HL-60 (cell line): ENCODE data around the gene ATP2B1.

ENCODE experiments used
- DNase-seq, 2 experiments: peaks; one replicate each; pipeline ENCODE4 v3.0.0-alpha.2; 2010 to 2020; ENCODE audit warnings: low read depth in 1 of 2, low spot score in 1 of 2
- H3K27ac ChIP-seq: fragments of 250-450 bp; sonication (Bioruptor Pico); replicated peaks from 2 replicates; pipeline ENCODE4 v1.5.1; 2020; ENCODE audit warnings: mild to moderate bottlenecking, moderate library complexity
- H3K27me3 ChIP-seq: fragments of 250-450 bp; sonication (Bioruptor Pico); 2 replicates; pipeline ENCODE4 v1.5.1; 2021; ENCODE audit warnings: mild to moderate bottlenecking, moderate library complexity; ENCODE audit not compliant: insufficient read depth, poor library complexity, severe bottlenecking
- H3K4me3 ChIP-seq: replicated peaks from 2 replicates; pipeline ENCODE4 v1.5.1; 2011; ENCODE audit warnings: mild to moderate bottlenecking, control low read depth, low read length; ENCODE audit not compliant: insufficient read depth
- GABPA ChIP-seq: IDR thresholded peaks from 2 replicates; pipeline ENCODE4 v1.6.1; 2012; ENCODE audit warnings: low read depth
- POLR2AphosphoS5 ChIP-seq: IDR thresholded peaks from 2 replicates; pipeline ENCODE4 v1.6.1; 2012; ENCODE audit warnings: low read depth
- SPI1 ChIP-seq: IDR thresholded peaks from 2 replicates; pipeline ENCODE4 v1.6.1; 2012; ENCODE audit warnings: low read depth, mild to moderate bottlenecking, borderline replicate concordance
- TF ChIP-seq, protein P1 (sequence below): IDR thresholded peaks from 2 replicates; pipeline ENCODE4 v1.6.1; 2012; ENCODE audit warnings: low read depth; ENCODE audit not compliant: insufficient replicate concordance
- TF ChIP-seq, protein P2 (sequence below): IDR thresholded peaks from one replicate; pipeline ENCODE4 v1.5.1; 2011; ENCODE audit warnings: low read length, control low read depth, inconsistent platforms; ENCODE audit not compliant: insufficient read depth

ATP2B1 gene

DNA sequence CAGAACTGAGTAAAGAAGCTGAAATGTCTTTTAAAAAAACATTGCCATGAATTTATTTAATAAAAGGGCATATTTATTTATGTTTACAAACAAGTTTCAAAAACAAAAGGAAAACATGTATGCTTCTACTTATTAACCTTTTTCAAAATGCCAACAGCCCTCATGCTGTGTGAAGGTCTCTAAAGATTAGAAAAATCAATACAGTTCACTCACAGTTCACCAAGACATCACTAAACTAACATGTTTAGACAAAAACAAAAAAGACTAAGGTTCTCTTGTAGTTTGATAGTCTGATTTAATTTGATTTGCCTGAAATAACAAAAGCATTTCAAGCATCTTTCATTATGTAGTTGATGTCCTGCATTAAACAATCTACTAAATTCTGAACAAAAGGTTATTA lies 118.9 kb downstream of the ATP2B1 start:
- H3K27ac ChIP-seq, result no peak overlapping the region
- no peak for TF ChIP-seq SPI1
- TF ChIP-seq, protein P1, sequence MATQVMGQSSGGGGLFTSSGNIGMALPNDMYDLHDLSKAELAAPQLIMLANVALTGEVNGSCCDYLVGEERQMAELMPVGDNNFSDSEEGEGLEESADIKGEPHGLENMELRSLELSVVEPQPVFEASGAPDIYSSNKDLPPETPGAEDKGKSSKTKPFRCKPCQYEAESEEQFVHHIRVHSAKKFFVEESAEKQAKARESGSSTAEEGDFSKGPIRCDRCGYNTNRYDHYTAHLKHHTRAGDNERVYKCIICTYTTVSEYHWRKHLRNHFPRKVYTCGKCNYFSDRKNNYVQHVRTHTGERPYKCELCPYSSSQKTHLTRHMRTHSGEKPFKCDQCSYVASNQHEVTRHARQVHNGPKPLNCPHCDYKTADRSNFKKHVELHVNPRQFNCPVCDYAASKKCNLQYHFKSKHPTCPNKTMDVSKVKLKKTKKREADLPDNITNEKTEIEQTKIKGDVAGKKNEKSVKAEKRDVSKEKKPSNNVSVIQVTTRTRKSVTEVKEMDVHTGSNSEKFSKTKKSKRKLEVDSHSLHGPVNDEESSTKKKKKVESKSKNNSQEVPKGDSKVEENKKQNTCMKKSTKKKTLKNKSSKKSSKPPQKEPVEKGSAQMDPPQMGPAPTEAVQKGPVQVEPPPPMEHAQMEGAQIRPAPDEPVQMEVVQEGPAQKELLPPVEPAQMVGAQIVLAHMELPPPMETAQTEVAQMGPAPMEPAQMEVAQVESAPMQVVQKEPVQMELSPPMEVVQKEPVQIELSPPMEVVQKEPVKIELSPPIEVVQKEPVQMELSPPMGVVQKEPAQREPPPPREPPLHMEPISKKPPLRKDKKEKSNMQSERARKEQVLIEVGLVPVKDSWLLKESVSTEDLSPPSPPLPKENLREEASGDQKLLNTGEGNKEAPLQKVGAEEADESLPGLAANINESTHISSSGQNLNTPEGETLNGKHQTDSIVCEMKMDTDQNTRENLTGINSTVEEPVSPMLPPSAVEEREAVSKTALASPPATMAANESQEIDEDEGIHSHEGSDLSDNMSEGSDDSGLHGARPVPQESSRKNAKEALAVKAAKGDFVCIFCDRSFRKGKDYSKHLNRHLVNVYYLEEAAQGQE, result no peak
- TF ChIP-seq, protein P2, sequence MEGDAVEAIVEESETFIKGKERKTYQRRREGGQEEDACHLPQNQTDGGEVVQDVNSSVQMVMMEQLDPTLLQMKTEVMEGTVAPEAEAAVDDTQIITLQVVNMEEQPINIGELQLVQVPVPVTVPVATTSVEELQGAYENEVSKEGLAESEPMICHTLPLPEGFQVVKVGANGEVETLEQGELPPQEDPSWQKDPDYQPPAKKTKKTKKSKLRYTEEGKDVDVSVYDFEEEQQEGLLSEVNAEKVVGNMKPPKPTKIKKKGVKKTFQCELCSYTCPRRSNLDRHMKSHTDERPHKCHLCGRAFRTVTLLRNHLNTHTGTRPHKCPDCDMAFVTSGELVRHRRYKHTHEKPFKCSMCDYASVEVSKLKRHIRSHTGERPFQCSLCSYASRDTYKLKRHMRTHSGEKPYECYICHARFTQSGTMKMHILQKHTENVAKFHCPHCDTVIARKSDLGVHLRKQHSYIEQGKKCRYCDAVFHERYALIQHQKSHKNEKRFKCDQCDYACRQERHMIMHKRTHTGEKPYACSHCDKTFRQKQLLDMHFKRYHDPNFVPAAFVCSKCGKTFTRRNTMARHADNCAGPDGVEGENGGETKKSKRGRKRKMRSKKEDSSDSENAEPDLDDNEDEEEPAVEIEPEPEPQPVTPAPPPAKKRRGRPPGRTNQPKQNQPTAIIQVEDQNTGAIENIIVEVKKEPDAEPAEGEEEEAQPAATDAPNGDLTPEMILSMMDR, result no peak
- no peak for TF ChIP-seq POLR2AphosphoS5
- TF ChIP-seq GABPA, result no peak
- no peak overlapping the region for H3K4me3 ChIP-seq
- DNase-seq, result no peak
- no peaks in the 10 kb centered on the region for H3K27me3 ChIP-seq

DNA sequence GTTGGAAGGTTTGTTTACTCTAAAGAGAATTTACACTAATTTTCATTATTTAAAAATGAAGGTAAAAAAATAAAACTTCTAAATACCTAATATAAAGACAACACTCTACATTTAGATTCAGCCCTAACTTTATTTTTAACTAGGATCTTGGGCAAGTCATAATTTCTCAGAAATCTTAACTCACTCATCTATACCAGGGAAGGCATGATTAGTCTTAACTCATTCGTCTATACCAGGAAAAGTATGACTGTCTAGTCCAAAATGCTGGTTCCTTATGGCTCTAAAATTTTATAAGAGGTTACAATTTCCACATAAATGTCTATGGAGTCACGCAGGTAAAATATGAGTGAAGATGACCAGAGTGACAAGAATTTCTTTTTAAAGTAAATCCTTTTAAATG lies 130.1 kb downstream of the ATP2B1 start:
- no peak overlapping the region for H3K4me3 ChIP-seq
- no peaks in the 10 kb centered on the region for H3K27me3 ChIP-seq
- no peak overlapping the region for H3K27ac ChIP-seq
- TF ChIP-seq, protein P1, result no peak
- TF ChIP-seq SPI1 (no peak), GABPA (no peak), POLR2AphosphoS5 (no peak)
- TF ChIP-seq, protein P2, result no peak
- DNase-seq, result no peak

DNA sequence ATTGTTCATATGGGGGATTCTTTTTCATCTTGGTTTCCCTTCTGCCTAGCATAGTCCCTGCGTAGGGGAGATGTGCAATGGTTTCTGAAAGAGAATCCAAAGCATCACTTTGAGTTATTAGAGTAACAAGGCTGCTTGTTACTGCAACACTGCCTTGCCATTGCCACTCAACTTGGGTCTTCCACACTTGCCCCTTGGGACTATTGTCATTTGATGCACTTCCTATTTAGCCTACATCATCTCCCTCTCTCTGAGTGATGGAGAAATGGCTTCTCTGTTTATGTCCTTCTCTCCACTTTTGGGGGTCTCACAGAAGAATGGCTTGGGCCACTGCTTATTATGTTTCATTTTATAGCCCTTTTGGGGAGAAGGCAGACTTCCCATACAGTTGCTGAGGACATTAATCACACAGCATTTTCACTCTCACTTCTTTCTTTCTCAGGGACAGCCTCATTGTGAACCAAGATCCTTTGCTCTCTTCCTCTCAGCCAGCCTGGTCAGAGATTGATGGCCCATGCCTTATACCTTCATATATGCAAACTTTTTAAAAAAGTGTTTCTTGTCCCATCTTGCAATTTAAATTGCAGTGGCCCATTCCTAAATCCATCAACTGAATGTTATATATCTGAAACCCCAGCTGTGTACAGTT lies 131.9 kb downstream of the ATP2B1 start:
- Histone ChIP-seq H3K27ac (no peak overlapping the region), H3K27me3 (no peaks in the 10 kb centered on the region), H3K4me3 (no peak overlapping the region)
- no peak for TF ChIP-seq GABPA
- no peak for TF ChIP-seq SPI1
- TF ChIP-seq, protein P1, result no peak
- TF ChIP-seq, protein P2, result no peak
- no peak for TF ChIP-seq POLR2AphosphoS5
- no peak for DNase-seq
